Middle frontal gyrus (tissue), 1 donor: ENCODE data around the gene SBNO2.
"Not testable (repeated sequence)": the region's sequence is repeated elsewhere in the genome, so short reads cannot be mapped to it uniquely, and the experiment has no call there.

Experiments
- DNase-seq: peaks from one replicate; pipeline ENCODE4 v3.0.0-alpha.2; 2015; ENCODE audit warnings: low spot score; ENCODE audit errors: extremely low spot score

Gene SBNO2

GRCh38 chr19:1139126-1139525 is 34.9 kb downstream of the SBNO2 start:
- DNase-seq: no peak

GRCh38 chr19:1138121-1138520 is 35.9 kb downstream of the SBNO2 start:
- DNase-seq: no peak

- no peak for DNase-seq
Observed at GRCh38 chr19:1136621-1137317, 37.3 kb downstream of the SBNO2 start.

- DNase-seq: no peak
Observed at GRCh38 chr19:1136201-1136600, 37.9 kb downstream of the SBNO2 start.

GRCh38 chr19:1135454-1135853 is 38.6 kb downstream of the SBNO2 start:
- DNase-seq: no peak

GRCh38 chr19:1134431-1134830 is 39.6 kb downstream of the SBNO2 start:
- DNase-seq: no peak

GRCh38 chr19:1133471-1133929 is 40.6 kb downstream of the SBNO2 start:
- no peak for DNase-seq

- no peak for DNase-seq
Observed at GRCh38 chr19:1132552-1133383, 41.3 kb downstream of the SBNO2 start.

- no peak for DNase-seq
Observed at GRCh38 chr19:1131718-1132551, 42.1 kb downstream of the SBNO2 start.

- no peak for DNase-seq
Observed at GRCh38 chr19:1130771-1131717, 43.0 kb downstream of the SBNO2 start.

GRCh38 chr19:1129535-1129934 is 44.5 kb downstream of the SBNO2 start:
- DNase-seq: no peak

- not testable (repeated sequence) for DNase-seq
Observed at GRCh38 chr19:1129084-1129483, 45.0 kb downstream of the SBNO2 start.

- no peak for DNase-seq
Observed at GRCh38 chr19:1128106-1128505, 46.0 kb downstream of the SBNO2 start.

- no peak for DNase-seq
Observed at GRCh38 chr19:1126984-1127760, 46.9 kb downstream of the SBNO2 start.

- no peak for DNase-seq
Observed at GRCh38 chr19:1125601-1126467, 48.2 kb downstream of the SBNO2 start.

- DNase-seq: no peak
Observed at GRCh38 chr19:1123885-1124677, 50.0 kb downstream of the SBNO2 start.

- no peak for DNase-seq
Observed at GRCh38 chr19:1123381-1123780, 50.7 kb downstream of the SBNO2 start.

- DNase-seq: no peak
Observed at GRCh38 chr19:1122972-1123363, 51.1 kb downstream of the SBNO2 start.
